HG02885 (cell line): ENCODE data around the gene BLM.

Experiments
- ATAC-seq: cut with Tn5 transposase; IDR thresholded peaks from one replicate; pipeline ENCODE4 v1.9.1; 2021; ENCODE audit warnings: mild to moderate bottlenecking; ENCODE audit not compliant: unreplicated experiment, poor library complexity

Gene BLM

DNA sequence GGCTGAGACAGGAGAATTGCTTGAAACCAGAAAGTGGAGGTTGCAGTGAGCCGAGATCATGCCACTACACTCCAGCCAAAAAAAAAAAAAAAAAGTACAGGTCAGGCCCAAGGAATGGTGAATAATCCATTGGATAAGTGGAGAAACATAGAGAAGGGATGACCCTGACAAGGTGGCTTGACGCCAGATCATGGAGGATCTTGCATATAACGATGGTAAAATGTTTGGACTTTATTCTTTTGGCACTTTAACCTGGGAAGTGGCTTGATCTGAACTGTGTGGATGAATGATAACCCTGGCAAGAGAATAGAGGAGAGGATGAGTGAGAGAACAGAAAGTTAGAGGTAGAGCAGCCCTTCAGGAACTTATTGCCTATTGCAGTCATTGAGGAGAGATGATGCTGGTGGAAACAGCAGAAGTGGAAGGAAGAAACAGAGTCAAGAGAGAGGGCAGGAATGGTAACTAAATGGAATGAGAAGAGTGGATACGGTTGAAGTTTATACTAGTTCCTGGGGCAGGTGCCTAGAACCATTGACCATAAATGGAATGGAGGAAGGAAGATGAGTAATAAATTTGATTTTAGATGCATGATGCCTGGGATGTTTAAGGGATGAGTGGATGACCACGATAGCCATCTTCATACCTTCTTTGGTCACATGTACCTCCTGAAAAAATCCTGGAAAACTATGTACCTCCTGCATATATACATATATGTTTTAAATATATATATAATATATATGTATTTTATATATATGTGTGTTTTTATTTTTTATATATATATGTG is 57.8 kb downstream of the BLM start:
- ATAC-seq, result no peak

DNA sequence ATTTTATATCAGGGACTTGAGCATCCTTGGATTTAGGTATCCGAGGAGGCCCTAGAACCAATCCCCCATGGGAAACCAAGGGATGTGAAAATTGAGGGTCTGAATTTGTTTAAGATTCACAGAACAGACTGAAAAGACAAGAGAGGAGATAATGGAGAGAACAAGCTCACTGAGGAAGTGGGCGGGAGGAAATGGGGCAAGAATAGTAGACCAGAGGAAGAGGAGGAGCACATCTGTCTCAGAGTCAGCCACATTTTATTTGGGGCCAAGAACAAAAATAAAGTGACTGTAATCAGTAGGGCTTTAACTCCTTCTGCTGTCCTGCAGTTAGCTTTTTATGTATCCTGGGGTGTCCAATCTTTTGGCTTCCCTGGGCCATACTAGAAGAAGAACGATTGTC is 63.8 kb downstream of the BLM start:
- ATAC-seq, result no peak

DNA sequence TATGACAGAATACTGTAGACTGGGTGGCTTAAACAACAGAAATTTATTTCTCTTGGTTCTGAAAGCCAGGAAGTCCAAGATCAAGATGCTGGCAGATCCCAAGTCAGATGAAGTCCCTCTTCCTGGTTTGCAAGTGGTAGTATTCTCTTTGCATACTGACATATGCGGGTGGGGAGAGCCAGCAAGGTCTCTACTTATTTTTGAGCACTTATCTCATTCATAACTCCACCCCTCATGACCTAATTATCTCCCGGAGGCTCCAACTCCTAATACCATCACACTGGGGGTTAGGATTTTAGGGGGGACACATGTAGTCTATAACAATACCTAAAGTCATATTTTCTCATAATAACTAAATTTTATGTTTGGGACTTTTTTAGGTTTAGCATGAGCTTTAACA is 65.3 kb downstream of the BLM start:
- ATAC-seq, result no peak

DNA sequence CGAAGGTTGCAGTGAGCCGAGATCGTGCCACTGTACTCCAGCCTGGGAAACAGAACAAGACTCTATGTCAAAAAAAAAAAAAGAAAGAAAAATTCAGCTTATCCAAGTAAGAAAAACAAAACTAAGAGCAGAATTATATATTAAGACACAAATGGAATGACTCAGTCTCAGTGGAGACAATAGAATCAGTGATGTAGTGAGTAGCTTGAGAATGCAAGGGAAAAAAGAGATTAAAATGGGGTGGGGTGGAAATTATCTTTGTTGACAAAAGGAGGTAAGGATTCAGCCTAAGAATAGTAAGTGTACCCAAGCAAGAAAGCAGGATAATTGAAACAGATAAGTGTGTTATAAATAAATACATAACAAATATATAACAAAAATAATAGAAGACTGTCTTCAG is 70.7 kb downstream of the BLM start:
- ATAC-seq, result no peak

DNA sequence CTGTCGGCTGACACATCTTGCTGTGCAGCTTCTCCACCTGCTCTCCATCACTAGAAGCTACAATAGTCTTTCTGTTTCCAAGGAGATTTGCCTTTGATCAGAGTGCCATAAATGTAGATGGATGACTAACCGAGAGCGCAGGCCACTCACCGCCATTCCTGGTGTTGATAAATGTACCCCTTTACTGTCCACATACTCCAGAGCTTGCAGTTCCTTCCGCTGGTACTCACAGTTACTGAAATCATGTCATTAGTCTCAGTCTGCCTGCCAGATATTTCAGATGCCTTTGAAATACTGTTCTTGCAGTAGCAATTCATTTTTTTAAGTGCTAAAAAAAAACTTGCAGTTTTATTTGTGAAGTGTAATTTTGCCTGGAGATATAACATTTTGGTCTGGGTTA is 72.3 kb downstream of the BLM start:
- no peak for ATAC-seq

DNA sequence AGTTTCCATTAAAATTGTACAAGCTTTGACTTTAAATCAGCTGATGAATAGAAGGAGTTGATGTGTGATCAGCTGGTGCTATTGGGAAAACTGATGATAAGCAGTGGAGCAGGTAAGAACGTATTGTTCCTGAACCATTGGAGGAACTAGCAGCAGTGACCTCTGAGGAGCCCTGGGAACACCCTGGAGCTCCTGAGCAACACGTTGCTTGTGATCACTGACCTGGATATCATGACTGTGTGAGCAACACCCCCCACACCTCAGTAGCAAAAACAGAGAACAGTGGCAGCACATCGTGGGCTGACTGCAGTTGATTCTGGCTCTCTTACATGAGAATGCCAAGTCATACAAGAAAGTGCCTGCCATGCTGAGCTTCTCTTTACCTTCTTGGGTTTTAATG is 72.9 kb downstream of the BLM start:
- ATAC-seq, result no peak

DNA sequence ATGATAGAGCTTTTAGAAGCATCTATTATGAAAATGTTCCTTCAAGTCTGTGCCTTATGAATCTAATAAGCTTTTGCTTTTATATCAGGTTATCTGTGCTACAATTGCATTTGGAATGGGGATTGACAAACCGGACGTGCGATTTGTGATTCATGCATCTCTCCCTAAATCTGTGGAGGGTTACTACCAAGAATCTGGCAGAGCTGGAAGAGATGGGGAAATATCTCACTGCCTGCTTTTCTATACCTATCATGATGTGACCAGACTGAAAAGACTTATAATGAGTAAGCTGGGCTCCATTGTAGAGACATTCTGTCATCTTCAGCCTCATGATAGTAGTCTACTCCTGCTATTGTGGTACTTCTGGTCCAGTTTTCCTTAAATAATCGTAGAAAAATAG is 73.4 kb downstream of the BLM start:
- no peak for ATAC-seq

DNA sequence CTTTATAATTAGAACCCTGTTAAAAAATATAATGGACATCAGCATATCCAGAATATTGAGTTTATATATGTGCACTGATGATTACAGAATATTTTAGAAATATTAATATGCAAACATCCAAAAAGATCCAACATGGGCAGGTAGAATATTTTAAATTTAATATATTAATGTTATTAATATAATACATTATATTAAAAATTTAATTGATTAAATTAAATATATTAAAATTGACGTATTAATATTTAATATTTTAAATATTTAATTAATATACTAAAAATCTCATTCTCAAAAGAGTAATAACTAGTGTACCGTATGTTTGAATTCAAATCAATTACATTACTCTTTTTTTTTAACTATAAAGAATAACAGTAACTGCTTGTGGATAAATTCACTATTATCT is 77.4 kb downstream of the BLM start:
- no peak for ATAC-seq

DNA sequence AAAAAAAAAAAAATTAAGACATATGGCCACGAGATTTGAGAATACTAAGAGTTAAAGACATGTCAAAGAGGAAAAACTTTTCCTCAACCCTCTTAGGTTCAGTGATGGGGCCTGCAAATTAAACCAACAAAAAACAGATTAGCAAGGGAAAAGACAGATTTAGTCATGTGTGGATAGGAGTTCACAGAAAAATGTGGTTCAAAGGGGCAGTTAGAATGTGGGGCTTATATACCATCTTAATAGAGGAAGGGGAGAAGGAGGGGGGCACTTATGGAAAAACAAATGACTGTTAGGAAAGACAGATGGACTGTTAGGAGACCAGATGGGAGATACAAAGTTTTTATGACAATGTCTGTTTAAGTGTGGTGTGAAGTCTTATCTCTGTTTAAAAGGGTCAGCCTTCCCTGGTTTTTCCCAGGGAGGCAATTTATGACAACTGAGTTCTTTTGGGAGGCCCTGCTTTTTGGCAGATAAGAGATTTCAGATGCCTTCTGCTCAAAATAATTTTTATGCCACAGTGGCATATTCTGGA is 82.6 kb downstream of the BLM start:
- ATAC-seq, result no peak

DNA sequence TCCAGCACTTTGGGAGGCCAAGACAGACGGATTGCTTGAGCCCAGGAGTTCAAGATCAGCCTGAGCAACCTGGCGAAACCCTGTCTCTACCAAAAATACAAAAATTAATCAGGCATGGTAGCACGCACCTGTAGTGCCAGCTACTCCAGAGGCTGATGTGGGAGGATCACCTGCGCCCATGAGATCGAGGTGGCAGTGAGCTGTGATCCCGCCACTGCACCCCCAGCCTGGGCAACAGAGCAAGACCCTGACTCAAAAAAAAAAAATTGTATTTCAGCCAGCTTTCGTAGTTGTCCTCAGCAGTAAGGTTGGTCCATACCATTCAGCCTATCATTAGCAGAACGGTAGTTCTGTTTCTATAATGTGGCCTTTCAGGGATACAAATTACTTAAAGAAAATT is 84.7 kb downstream of the BLM start:
- ATAC-seq, result no peak

DNA sequence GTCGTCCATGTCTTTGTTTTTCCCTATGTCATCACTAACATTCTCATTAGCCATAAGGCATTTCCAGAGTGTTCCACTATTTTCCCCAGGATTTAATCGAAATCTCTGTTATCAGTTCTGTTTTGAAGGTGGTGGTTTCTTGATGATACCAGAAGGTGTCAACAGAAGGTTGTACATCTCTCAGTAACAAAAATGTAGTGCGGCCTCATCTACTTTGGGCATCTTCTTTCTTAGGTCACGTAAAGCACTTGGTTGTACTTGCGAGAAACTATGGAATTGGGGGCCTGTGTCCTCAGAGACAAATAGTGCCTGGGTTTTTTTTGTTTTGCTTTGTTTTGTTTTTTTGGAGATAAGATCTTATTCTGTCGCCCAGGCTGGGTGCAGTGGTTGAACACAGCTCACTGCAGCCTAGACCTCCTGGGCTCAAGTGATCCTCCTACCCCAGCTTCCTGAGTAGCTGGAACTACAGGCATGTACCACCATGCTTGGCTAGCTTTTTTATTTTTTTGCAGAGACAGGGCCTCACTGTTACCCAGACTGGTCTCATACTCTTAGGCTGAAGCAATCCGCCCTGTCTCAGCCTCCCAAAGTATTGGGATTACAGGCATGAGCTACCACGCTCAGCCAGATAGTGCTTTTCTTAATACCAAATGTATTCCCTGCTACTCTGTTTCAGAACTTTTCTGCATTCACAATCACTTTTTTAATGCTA is 90.1 kb downstream of the BLM start:
- ATAC-seq, result no peak

DNA sequence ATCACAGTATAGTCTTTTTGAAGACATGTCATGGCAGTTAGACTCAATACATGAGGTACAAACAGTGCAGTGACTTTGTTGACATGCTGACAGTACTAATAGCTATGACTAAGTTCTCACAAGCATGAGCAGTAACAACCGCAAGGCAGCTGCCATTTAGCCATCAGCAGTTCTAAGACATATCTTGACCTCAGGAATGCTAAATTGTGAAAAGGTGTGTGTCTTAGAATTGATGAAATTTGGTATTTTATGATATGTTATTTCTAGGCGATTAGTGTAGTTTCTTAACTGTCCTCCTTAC is 90.6 kb downstream of the BLM start:
- ATAC-seq, result no peak

DNA sequence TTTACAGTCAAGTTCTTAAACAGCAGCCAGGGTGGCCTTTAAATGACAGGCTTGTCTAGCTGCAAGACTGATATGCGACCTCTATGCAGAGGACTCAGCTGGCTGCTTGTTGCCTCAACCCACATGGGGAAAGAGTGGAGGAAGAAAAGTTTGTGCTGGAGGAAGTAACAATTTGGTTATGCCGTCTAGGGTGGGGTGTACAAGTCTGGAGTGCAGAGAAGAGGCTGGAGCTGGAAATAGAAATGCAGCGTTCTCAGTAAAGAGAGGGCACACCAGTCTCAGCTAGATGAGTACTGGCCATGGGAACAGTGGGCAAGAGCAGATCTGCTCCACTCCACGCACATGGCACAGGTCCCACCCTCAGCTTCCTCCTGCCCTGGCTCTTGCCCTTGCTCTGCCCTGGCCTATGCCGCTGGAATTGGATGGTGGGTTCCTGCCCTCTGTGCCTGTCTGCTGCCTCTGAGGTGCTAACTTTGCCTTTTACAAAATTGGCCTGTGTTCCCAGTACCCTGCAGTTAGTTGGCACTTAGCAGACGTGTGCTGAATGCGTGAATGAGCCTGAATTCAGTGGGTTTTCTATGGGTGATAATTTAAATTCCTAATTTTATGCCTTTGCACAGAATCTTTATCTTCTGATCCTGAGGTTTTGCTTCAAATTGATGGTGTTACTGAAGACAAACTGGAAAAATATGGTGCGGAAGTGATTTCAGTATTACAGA is 91.5 kb downstream of the BLM start:
- ATAC-seq, result no peak

DNA sequence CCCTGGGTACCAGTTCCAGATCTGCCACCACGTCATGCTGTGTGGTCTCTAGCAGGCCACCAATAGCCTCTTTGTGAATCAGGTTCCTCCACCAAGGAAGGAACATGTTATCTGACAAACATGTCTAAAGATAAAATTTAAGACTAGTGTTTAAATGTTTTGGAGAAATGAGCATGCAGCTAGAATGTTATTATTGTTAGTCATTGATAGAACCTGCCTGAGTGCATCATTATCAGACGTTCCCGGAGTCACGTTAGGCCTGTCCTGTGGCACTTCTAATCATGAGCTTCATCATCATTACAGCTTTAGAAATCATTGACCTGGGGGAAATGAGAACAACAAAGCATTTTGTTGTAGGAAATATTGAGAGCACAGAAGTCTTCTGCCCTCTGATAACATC is 92.4 kb downstream of the BLM start:
- no peak for ATAC-seq

DNA sequence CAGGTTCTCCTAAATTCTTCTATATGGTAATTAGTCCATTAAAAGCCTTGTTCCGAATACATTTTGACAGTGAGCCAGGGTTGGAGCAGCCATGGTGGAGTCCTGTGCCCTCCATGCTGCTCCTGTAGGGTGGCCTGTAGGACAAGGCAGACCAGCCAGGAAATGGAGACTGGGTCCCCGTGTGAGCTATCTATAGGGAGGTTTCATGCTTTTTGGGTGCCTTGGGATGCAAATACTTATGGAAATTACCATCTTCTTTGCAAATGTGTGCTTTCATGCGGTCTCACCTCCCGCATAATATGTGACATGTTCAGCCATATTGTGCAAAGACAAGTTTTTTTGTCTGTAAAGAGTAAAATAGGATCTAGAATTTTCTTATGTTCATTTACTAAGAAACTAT is 93.2 kb downstream of the BLM start:
- no peak for ATAC-seq

DNA sequence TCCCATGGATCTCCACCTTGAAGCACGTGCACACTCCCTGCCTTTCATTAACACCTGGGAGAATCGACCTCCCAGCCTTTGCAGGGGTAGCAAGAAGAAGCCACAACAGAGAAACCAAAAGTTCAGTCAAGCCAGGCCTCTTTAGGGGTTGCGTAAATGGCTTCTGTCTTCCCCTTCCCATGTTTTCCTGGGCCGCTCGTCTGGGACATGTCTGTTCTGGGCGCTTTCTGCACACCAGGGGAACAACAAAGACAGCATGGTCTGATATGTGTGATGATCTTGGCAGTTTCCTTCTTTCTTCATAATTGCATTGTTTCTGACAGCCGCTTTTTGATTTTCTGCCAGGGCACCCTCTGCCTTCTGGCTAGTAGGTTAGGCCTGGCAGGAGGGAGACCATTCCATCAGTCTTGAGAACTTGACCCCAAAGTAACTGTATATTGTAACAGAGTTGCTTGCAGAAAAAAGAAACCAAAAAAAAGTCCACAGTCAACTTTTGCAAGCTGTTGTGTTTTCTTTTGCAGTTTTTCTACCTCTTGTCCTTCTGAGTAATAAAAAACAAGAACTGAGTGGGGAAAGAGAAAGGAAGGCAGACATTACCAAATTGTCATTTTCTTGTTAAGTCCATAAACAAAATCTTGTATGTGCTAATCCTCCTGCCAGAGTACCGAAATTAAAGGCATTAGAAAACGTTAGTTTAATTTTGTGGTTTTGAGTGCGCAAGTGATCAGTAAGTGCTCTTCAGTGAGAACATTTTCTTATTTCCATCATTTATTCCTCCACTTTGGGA is 95.2 kb downstream of the BLM start:
- ATAC-seq, result no peak

DNA sequence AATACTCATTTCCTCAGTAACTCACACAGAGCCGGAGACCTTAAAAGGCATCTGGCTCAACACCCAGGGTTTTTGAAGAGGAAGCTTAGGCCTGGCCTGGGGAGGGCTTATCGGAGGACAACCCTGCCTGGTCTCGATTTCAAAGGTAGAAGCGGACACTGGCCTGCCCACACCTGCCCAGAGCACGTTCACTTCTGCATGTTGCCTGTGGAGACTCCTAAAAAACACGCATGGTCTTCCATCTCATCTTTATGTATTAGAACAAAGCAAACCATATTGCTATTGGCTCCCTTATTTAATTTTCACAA is 95.8 kb downstream of the BLM start:
- ATAC-seq, result no peak

DNA sequence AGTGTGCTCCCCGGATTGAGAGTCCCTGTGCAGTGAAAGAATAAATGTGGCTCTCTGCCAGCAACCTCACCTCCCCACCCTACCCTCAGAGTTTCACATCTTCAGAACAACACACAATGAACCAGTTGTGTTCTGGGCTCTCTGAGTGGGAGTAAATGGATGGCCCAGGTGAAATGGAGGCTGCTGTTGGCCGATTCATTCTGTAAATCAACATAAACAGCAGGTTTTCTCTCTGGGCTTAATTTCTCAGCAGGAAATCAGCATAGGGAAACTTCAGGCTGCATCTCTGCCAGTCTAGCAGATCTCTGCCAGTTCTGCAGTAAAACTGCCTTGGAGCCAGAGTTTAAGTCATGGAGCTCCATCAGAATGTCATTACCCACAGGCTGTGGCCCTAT is 96.6 kb downstream of the BLM start:
- ATAC-seq, result no peak

DNA sequence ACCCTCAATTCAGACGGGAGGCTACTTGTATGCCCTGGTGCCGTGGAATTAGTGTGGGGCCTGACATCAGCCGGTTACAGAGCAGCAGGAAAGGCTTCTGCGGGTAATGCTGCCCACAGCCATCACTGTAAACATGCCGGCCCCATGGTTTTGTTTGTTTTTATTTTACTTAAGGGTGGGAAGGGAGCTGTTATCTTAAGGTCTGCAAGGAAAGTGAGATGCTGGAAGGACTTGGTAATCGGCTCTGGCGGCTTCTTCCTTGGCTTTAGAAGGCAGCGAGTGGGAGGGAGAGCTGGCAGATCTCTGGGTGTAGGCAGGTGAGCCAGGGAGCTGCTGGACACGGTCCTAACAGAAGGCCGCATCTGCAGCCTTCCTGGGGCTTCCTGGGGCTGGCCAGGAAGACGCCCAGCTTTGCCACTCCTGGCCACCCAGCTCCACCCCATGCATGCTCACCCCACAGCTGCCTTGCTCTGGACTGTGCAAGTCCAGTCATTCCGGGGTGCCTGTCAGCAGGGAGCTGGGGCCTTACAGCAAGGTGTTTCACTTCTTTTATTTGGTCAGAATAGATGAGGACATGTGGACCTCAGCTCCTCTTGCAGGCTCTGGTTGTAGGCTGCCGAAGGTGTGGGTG is 97.2 kb downstream of the BLM start:
- peak; percentile 58 for ATAC-seq

DNA sequence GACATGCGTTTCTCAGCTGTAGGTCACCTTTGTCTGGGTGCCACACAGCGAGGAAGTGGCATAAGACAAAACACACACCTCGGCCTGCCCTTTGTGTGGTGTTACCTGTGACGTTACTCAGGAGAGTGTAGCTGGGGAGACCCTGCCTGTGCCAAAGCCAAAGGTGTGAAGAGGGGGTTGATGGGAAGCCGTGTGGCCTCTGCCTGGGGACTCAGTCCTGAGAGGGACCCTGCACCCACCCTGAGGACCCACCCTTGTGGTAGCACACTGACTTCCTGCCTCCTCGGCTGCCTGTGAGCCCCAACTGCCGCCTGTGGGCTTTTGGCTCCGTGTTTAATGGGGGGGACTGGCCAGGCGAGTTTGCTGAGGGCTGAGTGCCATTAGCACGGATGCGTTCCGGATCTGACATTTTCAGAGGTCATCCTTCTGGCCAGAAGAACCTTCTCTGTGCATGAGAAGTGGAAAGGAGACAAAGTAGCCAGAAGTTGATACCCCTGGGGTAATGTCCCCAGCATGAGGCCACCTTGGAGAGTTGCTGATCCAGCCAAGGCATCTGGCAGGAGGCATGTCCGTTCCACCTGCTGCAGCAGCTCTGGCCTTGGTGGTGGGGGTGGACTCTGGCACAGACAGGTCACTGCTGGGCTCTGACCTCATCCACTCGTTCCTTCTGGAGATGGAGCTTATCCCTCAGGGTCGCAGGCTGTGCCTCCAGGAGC is 99.4 kb downstream of the BLM start:
- ATAC-seq, result no peak
